HG02970 (cell line): ENCODE results near the gene TP53BP1.
A peak's percentile ranks its signal among the peaks of the same experiment; 100 is the strongest.

Source experiments
- ATAC-seq: cut with Tn5 transposase; IDR thresholded peaks from one replicate; pipeline ENCODE4 v1.9.1; 2021; ENCODE audit warnings: mild to moderate bottlenecking, moderate library complexity, moderate number of reproducible peaks; ENCODE audit not compliant: unreplicated experiment, low FRiP score

The TP53BP1 gene

DNA sequence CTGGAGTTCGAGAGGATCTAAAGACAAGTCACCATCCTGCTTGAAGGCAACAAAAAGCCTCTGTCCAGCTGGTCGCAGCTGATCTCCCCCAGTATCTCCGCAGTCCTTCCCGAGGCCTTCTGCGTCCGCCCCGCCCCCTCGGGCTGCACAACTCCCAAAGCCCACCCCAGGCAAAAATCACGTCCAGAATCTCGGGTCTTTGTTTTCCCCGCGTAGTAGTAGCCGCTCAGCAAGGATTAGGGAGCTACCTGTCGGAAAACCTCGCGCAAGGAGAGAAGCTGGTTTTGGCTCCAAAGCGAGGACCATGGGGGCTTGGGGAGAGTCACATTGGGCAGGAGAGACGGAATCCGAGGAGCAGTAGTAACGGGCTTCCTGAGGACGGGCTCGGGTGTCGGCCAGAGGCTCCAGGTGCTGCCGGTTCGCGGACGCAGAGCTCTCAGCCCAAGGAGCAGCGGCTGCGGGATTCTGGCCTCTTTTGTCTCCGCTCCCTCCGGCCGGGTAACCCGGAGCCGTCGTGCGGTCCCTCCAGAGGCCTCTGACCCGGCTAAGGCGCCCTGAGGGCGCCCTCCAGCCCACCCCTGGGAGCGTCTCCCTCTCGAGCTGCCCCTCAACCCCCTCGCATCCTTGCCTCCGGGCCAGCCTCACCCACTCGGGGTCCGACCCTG, 122.5 kb downstream of the TP53BP1 start:
- peak; percentile 30 for ATAC-seq

GRCh38 chr15:43361313-43361903, 131.5 kb downstream of the TP53BP1 start:
- ATAC-seq = no peak

- ATAC-seq = no peak
Observed at GRCh38 chr15:43360821-43361220, 132.1 kb downstream of the TP53BP1 start.
